Spleen (tissue), 11 donors: Measurements from ENCODE around the gene SPRR2D. TPM values are rescaled to one million over a fixed set of nuclear protein-coding genes. Genes with fewer than 3 reads are reported as not detected.

Experiments
- DNase-seq: peaks from one replicate; pipeline ENCODE4 v3.0.0-alpha.2; 2020
- H3K27ac ChIP-seq, 8 donors: fragments of 200-600 bp; sonication (generic) in 7 of 8; 1 replicate in 4 of 8; 2 replicates in 4 of 8; pipeline versions ENCODE4 v1.5.0 to v1.8.0; 2016 to 2021; ENCODE audit warnings: inconsistent platforms in 4 of 8, mild to moderate bottlenecking in 4 of 8, moderate library complexity in 1 of 8
- H3K27me3 ChIP-seq, 7 donors: fragments of 200-600 bp; sonication (generic) in 6 of 7; replicated peaks in 1 of 7; 1 replicate in 4 of 7; 2 replicates in 3 of 7; pipeline versions ENCODE4 v1.5.0 to v1.8.0; 2016 to 2021; ENCODE audit warnings: inconsistent platforms in 3 of 7, mild to moderate bottlenecking in 1 of 7
- H3K36me3 ChIP-seq, 6 donors: fragments of 200-600 bp; sonication (generic) in 5 of 6; 1 replicate in 4 of 6; 2 replicates in 2 of 6; pipeline versions ENCODE4 v1.5.0 to v1.8.0; 2016 to 2021; ENCODE audit warnings: inconsistent platforms in 2 of 6
- H3K4me1 ChIP-seq, 6 donors: fragments of 200-600 bp; sonication (generic) in 5 of 6; 1 replicate in 3 of 6; 2 replicates in 3 of 6; pipeline versions ENCODE4 v1.5.0 to v1.8.0; 2016 to 2021; ENCODE audit warnings: inconsistent platforms in 3 of 6
- H3K4me3 ChIP-seq, 8 donors: fragments of 200-600 bp; sonication (generic) in 7 of 8; 1 replicate in 4 of 8; 2 replicates in 4 of 8; pipeline versions ENCODE4 v1.5.0 to v1.8.0; 2016 to 2021; ENCODE audit warnings: inconsistent platforms in 4 of 8, mild to moderate bottlenecking in 4 of 8, moderate library complexity in 2 of 8
- H3K9me3 ChIP-seq, 8 donors: fragments of 200-600 bp; sonication (generic) in 7 of 8; 1 replicate in 4 of 8; 2 replicates in 4 of 8; pipeline versions ENCODE4 v1.5.0 to v1.8.0; 2016 to 2021; ENCODE audit warnings: inconsistent platforms in 4 of 8
- CTCF ChIP-seq, 11 experiments: fragments of 200-600 bp in 7 of 11; fragments of 450-650 bp in 4 of 11; sonication (generic) in 4 of 11; IDR thresholded peaks in 8 of 11; conservative IDR thresholded peaks in 3 of 11; 1 replicate in 7 of 11; 2 replicates in 4 of 11; pipeline versions ENCODE4 v1.4.0 to v1.8.0; 2016 to 2021; ENCODE audit warnings: antibody characterized with exemption in 11 of 11, inconsistent platforms in 4 of 11, mild to moderate bottlenecking in 1 of 11
- POLR2A ChIP-seq, 3 donors: fragments of 450-650 bp; IDR thresholded peaks; one replicate each; pipeline ENCODE4 v1.5.1; 2017; ENCODE audit warnings: antibody characterized with exemption in 3 of 3, mild to moderate bottlenecking in 1 of 3
- POLR2AphosphoS5 ChIP-seq, 3 donors: sonication (generic); formaldehyde crosslinking; IDR thresholded peaks; one replicate each; pipeline ENCODE4 v1.5.1; 2017; ENCODE audit warnings: antibody characterized with exemption in 3 of 3
- WGBS, 5 donors: extraction: QIAGEN DNeasy Blood & Tissue Kit in 3 of 5; methylation state at CpG; one replicate each; pipeline versions ENCODE4 v1.1.5 to v1.1.7; 2013 to 2018; 5-methylcytosine and 5-hydroxymethylcytosine counted together
- intact Hi-C: fragments of 100-400 bp; cut with DNase I; formaldehyde crosslinking; loops from one replicate; pipeline ENCODE4 v1.15.0; 2023; ENCODE audit warnings: low total_unique reads
- polyA plus RNA-seq, 3 donors: library from polyadenylated mRNA; stranded (reverse); fragments of 200-250 nt; gene quantifications; one replicate each; pipeline ENCODE4 v1.2.1, GENCODE V29; 2013
- total RNA-seq, 7 donors: library from RNA; depleted of rRNA in 3 of 7; stranded (reverse); fragments of >200 nt in 3 of 7; fragmentation: NEBNext Ultra II Directional in 4 of 7; extraction: Animal tissue kit (Norgen Biotek cat#: 25700) in 4 of 7; gene quantifications; one replicate each; pipeline versions ENCODE4 v1.1.0 to v1.2.1, GENCODE V29; 2016 to 2021
- donor health status: healthy with polysubstance abuse.
- donor health status: DM: no; HTN: no; CAD: no; lungs with moderate emphysema.
- donor health status: DM: no; HTN: no; CAD: no.
- donor health status: Bipolar disorder and iron deficiency.
- donor health status: healthy.
- donor health status: DM: no; HTN: no; CAD: no.
- donor health status: DM: yes; HTN: yes; CAD: no.

Gene SPRR2D
- total and polyA plus RNA-seq, 10 donors = 1.1 TPM; not detected in 9

GRCh38 chr1:153072806-153073726, 32.1 kb upstream of the SPRR2D start:
- no peak overlapping the region for H3K27ac ChIP-seq
- H3K9me3 ChIP-seq = no peaks in the 10 kb centered on the region
- H3K4me3 ChIP-seq = no peak overlapping the region
- WGBS, 5 donors = 75 to 80% (median 77%) methylated on average over 5 of the region's 5 CpGs
- TF ChIP-seq CTCF (IDR thresholded peaks at IDR 0.05 in 8 of 11, conservative IDR thresholded peaks at IDR 0.05 in 3 of 11) (no peak), POLR2AphosphoS5 (IDR thresholded peaks at IDR 0.05) (no peak), POLR2A (IDR thresholded peaks at IDR 0.05) (no peak)
- DNase-seq = no peak
- no peaks in the 10 kb centered on the region for H3K27me3 ChIP-seq
- no peaks in the 10 kb centered on the region for H3K4me1 ChIP-seq
- intact Hi-C loops = no loop called here
- H3K36me3 ChIP-seq = no peaks in the 10 kb centered on the region

- no peak for TF ChIP-seq CTCF (IDR thresholded peaks at IDR 0.05 in 8 of 11, conservative IDR thresholded peaks at IDR 0.05 in 3 of 11)
- no peak for TF ChIP-seq POLR2AphosphoS5 (IDR thresholded peaks at IDR 0.05)
- TF ChIP-seq POLR2A (IDR thresholded peaks at IDR 0.05) = no peak
- Histone ChIP-seq H3K4me1 (no peaks in the 10 kb centered on the region), H3K27ac (no peak within 1 kb of the TSS), H3K27me3 (no peaks in the 10 kb centered on the region), H3K4me3 (no peak within 1 kb of the TSS), H3K36me3 (no peaks in the 10 kb centered on the region), H3K9me3 (no peaks in the 10 kb centered on the region)
- 48 to 88% (median 84%) methylated on average over 2 of the region's 2 CpGs for WGBS, 5 donors
- DNase-seq = no peak
- intact Hi-C loops = no loop called here
These were observed 30.6 kb upstream of the SPRR2D start, which contains the start of gene SPRR2B for GRCh38 chr1:153071511-153071910. TSS of gene SPRR2B (minus strand) at chr1:153071611. CDS start at chr1:153070839, 772 bp downstream.

- no peak for DNase-seq
- Histone ChIP-seq H3K4me1 (no peaks in the 10 kb centered on the region), H3K9me3 (no peaks in the 10 kb centered on the region), H3K27me3 (peaks cover 0 to 4% (median 0%) of the 10 kb centered on the region in 7 donors), H3K27ac (no peak overlapping the region), H3K4me3 (no peak overlapping the region), H3K36me3 (no peaks in the 10 kb centered on the region)
- intact Hi-C loops = no loop called here
- WGBS, 5 donors = 66 to 88% (median 76%) methylated on average over 2 of the region's 2 CpGs
- TF ChIP-seq POLR2A (IDR thresholded peaks at IDR 0.05) (no peak), POLR2AphosphoS5 (IDR thresholded peaks at IDR 0.05) (no peak), CTCF (IDR thresholded peaks at IDR 0.05 in 8 of 11, conservative IDR thresholded peaks at IDR 0.05 in 3 of 11) (no peak)
These were observed 29.3 kb upstream of the SPRR2D start for GRCh38 chr1:153070243-153070642.
